Activated gamma-delta T cell (primary cell): ENCODE data around the gene STK32C.

Experiments used
- DNase-seq: peaks from one replicate; lab custom pipeline; 2025; lab: John Stamatoyannopoulos, UW

Gene STK32C

GRCh38 chr10:132212816-132213215, 94.9 kb downstream of the STK32C start:
- no peak for DNase-seq

DNA sequence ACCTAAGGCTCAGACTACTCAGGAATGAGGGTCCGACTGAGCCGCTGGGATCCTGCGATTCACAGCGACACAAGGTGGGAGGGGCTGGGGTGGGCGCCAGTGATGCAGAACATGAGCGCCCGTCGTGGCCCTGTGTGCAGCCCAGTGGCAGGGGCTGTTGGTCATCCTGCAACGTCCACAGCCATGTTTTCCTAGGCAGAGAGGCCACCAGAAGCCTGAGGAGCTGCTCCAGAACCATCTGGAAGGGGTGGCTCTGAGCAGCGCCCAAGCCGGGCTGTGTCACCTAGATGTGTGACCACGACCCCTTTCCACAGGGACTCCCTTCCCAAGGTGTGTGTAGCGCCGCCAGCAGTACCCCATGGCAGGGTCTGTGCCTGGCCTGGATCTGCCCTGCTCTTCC, 96.5 kb downstream of the STK32C start:
- no peak for DNase-seq

- DNase-seq = no peak
These were observed 97.0 kb downstream of the STK32C start for GRCh38 chr10:132210766-132211165.

DNA sequence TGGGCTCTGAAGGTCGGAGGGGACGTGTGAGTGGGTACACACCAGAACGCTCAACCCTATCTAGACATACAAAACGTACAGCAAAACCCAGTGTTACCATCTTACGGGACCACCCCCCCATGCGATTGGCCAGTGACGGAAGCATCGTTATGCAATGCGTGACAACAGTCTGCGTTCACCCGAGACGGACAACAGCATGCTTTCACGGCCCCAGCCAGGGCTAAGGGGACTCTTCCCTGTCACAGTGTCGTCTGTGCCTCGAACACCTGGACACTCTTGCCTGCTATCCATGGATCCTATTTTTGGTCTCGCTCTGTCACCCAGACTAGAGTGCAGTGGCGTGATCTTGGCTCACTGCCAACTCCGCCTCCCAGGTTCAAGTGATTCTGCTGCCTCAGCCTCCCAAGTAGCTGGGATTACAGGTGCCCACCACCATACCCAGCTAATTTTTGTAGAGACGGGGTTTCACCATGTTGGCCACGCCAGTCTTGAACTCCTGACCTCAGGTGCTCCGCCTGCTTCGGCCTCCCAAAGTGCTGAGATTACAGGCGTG, 97.7 kb downstream of the STK32C start:
- DNase-seq = no peak

GRCh38 chr10:132209130-132209529, 98.6 kb downstream of the STK32C start:
- no peak for DNase-seq

DNA sequence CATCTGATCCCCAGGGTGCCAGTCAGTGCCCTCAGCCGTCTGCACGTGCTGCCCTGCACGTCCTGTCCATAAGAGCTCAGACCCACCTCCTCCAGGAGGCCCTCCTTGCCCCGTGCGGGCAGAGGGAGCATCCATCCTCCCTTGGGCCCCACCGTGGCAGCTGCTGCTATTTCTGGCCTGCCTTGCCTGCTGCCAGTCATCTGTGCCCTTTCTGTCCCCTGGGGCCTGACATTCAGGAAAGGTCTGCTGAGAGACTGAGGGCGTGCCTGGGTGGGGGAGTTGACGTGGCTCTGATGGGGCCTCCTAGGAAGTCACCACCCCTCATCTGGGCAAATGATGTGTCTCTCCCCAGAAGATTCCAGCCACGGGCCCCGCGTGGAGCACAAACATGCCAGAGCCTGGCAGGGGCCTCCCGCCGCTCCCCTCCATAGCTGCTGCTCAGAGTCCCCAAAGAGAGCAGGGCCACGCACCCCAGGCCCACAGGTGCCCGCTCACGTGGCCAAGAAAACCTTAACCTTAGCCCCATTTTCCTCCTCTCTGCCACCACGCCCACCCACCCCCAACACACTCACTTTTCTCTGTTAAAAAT, 99.2 kb downstream of the STK32C start:
- no peak for DNase-seq

DNA sequence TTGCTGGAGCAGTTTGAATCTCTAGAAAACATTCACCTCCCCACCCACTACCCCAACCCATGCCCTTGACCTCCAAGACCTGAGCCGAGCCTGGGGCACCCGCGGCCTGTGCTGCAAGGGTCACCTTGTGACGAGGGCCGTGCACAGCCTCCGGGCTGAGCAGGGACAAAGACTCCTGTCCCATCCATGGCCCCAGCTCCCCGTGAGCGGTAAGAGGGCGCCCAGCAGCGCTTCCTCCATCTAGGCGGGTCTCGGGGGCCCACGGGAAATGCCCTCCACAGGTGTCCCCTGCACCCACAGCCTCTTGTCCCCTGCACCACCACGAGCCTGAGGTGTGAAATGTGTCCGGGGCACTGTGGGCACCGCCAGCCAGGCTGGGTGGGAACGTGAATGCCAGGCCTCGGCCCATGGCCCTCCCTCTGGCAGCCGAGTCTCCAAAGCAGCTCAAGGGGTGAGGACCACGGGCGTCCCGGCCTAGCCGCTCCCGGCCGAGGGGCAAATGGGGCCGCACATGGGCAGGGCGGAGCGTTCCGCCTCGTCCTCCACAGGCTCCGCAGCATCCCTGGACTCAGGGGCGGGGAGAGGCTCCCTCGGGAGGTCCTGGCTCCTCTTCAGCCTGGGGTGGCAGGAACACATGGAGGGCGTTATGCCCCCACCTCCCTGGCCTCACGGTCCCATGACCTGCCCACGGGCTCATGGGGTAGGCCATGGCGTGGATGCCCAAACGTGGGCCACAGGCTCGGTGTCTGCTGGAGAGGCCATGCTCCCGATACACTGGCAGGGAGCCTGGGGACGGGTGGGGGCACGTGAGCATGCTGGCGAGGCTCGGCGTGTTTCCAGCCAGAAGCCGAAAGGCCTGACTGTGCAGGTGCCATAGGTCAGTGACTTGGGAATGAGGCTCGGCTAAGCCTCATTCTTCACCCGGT, 100.0 kb downstream of the STK32C start:
- DNase-seq = no peak

DNA sequence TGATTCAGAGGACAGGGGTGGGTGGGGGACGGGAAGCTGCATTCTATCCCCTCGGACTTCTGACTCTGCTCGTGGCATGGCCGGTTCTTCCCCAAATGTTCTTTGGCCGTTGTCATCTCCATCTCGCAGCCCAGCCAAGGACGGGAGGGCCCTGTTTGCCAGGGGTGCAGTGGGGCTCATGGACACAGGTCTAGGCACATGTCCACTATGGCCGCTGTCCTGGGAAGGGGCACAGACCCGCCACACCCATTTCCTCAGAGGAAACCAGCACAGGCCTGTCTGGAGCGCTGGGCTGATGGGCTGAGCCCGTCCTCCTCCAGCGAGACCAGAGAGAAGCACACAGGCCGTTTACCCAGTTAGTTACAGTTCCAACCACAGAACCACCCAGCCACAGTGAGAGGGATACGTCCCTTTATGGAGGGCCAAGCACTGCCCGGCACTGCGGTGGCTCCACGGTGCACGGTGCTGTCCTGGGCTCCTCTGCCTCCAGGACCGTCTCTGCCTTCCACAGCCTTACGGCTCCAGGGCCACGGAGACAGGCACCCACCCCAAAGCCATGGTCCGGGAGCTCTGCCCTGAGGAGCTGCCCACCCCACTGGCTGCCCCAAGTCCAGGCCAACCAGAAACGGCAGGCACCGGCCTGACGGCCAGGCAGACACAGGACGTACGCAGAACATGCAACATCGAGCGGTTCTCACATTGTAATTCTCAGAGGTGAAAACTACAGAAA, 100.8 kb downstream of the STK32C start:
- no peak for DNase-seq

GRCh38 chr10:132206377-132206745, 101.4 kb downstream of the STK32C start:
- DNase-seq = no peak

GRCh38 chr10:132205650-132206376, 101.9 kb downstream of the STK32C start:
- DNase-seq = no peak

GRCh38 chr10:132204781-132205473, 102.8 kb downstream of the STK32C start:
- no peak for DNase-seq

DNA sequence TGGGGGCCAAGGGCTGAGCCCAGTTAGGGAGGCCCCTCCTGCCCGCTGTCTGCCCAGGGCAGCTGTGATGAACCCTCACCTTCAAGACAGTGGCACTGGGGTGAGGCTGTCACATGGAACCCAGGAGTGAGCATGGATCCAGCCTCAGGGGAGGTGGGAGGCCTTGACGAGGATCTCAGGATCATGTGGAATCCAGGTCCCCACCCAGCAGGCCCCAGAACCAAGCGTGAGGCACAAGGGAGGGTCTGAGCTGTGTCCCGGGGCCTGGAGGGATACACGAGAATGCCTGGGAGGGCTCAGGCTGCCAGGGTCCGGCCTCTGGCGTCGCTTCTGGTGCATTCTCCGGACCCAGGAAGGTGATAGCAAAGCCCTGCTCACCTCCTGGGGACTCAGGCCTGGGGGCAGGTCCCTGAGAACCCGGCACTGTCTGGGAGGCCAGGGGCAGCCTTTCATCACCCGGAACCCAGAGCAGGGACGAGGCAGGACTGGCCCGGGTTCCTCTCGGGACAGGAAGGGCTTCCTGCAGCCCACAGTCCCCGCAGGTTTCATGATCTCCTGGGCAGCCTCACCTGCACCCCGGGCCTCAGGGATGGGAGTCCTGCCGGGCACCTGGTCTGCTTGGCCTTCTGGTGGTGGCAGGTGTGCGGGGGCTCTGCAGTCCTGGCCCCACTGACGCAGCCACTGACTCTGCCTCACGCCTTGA, 103.5 kb downstream of the STK32C start:
- no peak for DNase-seq

DNA sequence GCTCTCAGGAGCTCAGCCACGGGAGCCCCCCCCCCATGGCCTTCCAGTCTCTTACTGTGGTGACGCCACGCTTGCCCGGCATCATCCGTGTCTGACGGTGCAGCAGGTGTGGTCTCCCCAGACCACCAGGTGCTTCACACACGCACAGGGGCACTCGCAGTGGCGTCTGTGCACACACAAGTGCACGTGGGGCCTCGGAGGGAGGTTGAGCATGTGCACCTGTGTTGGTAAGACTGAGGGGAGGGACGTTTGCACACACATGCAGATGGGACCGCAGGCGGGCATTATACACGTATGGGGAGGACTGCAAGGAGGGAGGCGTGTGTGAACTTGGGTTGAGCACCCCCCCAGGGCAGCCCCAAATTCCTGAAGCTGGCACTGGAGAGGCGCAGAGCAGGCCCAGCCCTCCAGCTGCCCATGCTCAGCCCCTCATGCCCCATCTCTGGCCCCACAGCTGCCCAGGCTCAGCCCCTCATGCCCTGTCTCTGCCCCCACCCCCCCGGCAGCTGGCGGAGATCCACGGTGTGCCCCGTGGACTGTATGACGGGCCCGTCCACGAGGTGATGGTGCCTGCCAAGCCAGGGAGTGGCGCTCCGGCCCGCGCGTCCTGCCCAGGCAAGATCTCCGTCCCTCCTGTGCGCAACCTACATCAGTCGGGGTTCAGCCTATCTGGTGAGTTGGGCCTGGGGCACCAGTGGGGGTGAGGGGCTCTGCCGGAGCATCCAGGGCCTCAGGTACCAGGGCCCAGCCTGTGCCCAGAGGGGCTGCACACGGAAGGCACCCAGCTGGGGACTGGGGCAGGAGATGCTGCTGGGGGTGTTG, 104.3 kb downstream of the STK32C start:
- no peak for DNase-seq

DNA sequence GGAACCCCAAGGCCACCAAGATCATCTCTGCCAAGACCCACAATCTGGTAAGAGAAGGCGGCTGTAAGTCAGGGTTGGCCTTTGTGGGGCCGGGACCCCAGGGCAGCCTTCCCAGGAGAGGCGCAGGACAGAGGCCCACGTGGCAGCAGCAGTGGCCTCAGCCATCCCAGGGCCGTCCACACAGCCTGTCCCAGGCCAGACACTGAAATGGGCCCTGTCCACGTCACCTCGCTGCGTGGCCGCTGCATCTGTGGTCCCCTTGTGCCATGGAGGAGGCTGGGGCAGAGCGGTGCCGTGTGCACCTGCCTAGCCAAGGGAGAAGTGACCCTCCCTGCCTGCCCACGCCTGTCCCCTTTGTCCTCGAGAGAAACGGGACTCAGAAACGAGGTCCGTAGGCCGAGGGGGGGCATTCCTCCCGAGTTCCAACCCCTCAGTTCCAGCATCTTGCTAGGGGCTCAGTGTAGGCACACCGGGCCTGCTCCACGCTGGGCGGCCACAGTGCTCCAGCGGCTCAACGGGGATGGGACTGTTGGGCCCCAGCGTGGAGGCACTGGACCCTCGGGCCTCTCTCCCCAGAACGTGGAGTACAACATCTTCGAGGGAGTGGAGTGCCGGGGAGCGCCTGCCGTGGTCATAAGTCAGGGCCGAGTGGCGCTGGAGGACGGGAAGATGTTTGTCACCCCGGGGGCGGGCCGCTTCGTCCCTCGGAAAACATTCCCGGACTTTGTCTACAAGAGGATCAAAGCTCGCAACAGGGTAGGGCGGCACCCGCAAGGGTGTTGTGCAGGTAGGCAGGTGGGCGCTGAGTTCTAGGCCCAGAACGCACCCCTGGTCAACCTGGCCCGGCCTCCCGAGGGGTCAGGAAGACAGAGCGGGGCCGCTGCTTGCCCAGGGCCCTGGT, 105.4 kb downstream of the STK32C start:
- DNase-seq = no peak

- DNase-seq = no peak
These were observed 106.4 kb downstream of the STK32C start for GRCh38 chr10:132201111-132201969.

- DNase-seq = no peak
These were observed 107.2 kb downstream of the STK32C start for GRCh38 chr10:132200344-132201110.

- no peak for DNase-seq
These were observed 107.9 kb downstream of the STK32C start for GRCh38 chr10:132199854-132200311.
